Bronchus fibroblast of lung (primary cell): ENCODE results near the gene DRD1. TPM values are rescaled to one million over a fixed set of nuclear protein-coding genes. Genes with fewer than 3 reads are reported as not detected.

Experiments
- total RNA-seq: library from RNA; depleted of rRNA; stranded (reverse); fragments of >200 nt; gene quantifications from 2 replicates; pipeline ENCODE4 v1.2.3, GENCODE V29; 2015

Gene DRD1
- not detected in 2 replicates for total RNA-seq

GRCh38 chr5:175444060-175444904, at the start of gene DRD1:
Gene DRD1, minus strand, starts transcription at chr5:175444182. Its CDS starts 1,083 bp downstream, at chr5:175443099.

GRCh38 chr5:175478384-175479124, 34.6 kb upstream of the DRD1 start, which contains the start of gene SFXN1:
Gene SFXN1, plus strand, starts transcription at chr5:175478560. Its CDS starts 13,544 bp downstream, at chr5:175492104.

Other genes starting within 250 kb of the DRD1 start
- gene SFXN1, start 34.4 kb upstream of the DRD1 start, total RNA-seq = 87.3 and 110 TPM in 2 replicates
- 0.17 TPM in 1 of 2 replicates, not detected in the other for gene HRH2, start 213.9 kb upstream of the DRD1 start, total RNA-seq